Upper lobe of left lung (tissue), 4 donors: ENCODE results near the gene TACC2.

ENCODE experiments used
- POLR2A ChIP-seq, 4 donors: fragments of 450-650 bp; IDR thresholded peaks; one replicate each; pipeline ENCODE4 v1.5.1; 2016 to 2017; ENCODE audit warnings: antibody characterized with exemption in 4 of 4, mild to moderate bottlenecking in 2 of 4
- TF ChIP-seq, protein P1 (sequence below), 6 experiments: fragments of 450-650 bp in 4 of 6; fragments of 200-600 bp in 2 of 6; sonication (generic) in 2 of 6; IDR thresholded peaks; one replicate each; pipeline ENCODE4 v1.5.1; 2016 to 2019; ENCODE audit warnings: antibody characterized with exemption in 6 of 6

DNA sequence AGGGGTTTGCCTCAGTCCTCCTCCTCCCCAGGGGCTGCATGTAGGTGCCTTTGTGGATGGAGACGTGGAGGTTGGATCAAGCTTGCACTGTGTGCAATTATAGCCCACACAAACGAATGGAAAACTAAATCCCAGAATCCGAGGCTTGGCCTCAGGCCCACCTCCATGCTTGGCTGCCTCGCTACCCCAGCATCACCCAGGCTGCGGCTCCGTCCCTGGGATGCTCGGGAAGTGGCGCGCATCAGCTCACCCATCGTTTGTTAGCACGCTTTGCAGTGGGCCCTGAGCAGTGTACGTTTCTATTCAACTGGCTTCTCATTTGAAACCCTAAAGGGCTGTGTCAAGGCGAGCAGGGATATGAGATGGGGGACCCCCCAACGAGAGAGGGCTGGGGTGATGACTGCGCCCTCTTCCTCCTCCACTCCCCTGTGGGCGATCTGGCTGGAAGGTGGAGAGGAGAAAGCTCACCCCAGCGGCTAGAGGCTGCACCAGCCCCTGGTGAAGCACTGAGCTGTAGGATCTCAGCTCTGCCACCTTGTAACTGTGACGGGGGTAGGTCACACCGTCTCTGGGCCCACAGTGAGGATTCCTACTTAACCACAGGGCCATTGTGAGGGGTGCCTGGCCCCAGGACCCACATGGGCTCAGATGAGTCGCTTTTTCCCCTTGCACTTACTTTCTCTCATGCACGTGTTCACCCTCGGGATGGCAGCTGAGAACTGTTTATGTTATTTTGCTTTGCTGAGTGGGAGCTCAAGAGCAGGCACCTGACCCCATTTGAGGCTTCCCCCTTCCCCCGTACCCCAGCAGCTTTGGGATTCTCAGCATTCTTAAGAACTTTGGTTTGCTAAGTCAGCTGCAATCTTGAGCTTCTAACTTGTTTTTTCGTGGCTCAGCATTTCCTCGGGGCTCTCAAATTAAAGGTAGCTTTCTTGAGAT, 269.4 kb downstream of the TACC2 start:
- TF ChIP-seq POLR2A (IDR thresholded peaks at IDR 0.05): no peak
- TF ChIP-seq, protein P1, sequence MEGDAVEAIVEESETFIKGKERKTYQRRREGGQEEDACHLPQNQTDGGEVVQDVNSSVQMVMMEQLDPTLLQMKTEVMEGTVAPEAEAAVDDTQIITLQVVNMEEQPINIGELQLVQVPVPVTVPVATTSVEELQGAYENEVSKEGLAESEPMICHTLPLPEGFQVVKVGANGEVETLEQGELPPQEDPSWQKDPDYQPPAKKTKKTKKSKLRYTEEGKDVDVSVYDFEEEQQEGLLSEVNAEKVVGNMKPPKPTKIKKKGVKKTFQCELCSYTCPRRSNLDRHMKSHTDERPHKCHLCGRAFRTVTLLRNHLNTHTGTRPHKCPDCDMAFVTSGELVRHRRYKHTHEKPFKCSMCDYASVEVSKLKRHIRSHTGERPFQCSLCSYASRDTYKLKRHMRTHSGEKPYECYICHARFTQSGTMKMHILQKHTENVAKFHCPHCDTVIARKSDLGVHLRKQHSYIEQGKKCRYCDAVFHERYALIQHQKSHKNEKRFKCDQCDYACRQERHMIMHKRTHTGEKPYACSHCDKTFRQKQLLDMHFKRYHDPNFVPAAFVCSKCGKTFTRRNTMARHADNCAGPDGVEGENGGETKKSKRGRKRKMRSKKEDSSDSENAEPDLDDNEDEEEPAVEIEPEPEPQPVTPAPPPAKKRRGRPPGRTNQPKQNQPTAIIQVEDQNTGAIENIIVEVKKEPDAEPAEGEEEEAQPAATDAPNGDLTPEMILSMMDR (IDR thresholded peaks at IDR 0.05): no peak
